Measurements from ENCODE around the gene TSEN15. TPM values are rescaled to one million over a fixed set of nuclear protein-coding genes. Genes with fewer than 3 reads are reported as not detected.
A peak's percentile ranks its signal among the peaks of the same experiment; 100 is the strongest.
"Not testable (repeated sequence)": the region's sequence is repeated elsewhere in the genome, so short reads cannot be mapped to it uniquely, and the experiment has no call there.

Gene TSEN15
- polyA plus RNA-seq, 1 donor from 2014 or later = 35.1 TPM

- Mint-ChIP-seq H3K4me1 (peaks cover 0 to 13% (median 2%) of the 10 kb centered on the region in 3 donors), H3K36me3 (peaks cover 2% of the 10 kb centered on the region), H3K27ac (no peak overlapping the region), H3K4me3 (peak overlapping the region; percentile 19 to 71 (median 41)), H3K9me3 (no peaks in the 10 kb centered on the region), H3K27me3 (peaks cover 50% of the 10 kb centered on the region)
These were observed 13.5 kb upstream of the TSEN15 start for GRCh38 chr1:184037849-184038591.

- H3K36me3 Mint-ChIP-seq = peaks cover 2% of the 10 kb centered on the region
These were observed 12.4 kb upstream of the TSEN15 start for GRCh38 chr1:184039126-184039525.

GRCh38 chr1:184041731-184042130, 9.8 kb upstream of the TSEN15 start:
- Mint-ChIP-seq H3K4me3 (no peak overlapping the region), H3K4me1 (peaks cover 0 to 5% (median 0%) of the 10 kb centered on the region in 3 donors), H3K27me3 (peaks cover 31% of the 10 kb centered on the region), H3K27ac (no peak overlapping the region), H3K9me3 (no peaks in the 10 kb centered on the region), H3K36me3 (peaks cover 2% of the 10 kb centered on the region)

More at GRCh38 chr1:184039126-184039525, 12.4 kb upstream of the TSEN15 start:
- Mint-ChIP-seq H3K4me1 (peaks cover 0 to 13% (median 2%) of the 10 kb centered on the region in 3 donors), H3K4me3 (peak overlapping the region in 1 of 4 donors; percentile 25), H3K9me3 (no peaks in the 10 kb centered on the region), H3K27ac (no peak overlapping the region), H3K27me3 (peaks cover 45% of the 10 kb centered on the region)

- H3K4me3 Mint-ChIP-seq, H3K4me1 Mint-ChIP-seq, H3K27ac Mint-ChIP-seq, H3K36me3 Mint-ChIP-seq, H3K9me3 Mint-ChIP-seq: not testable (repeated sequence)
- H3K27me3 Mint-ChIP-seq = peaks cover 26% of the 10 kb centered on the region
These were observed 8.2 kb upstream of the TSEN15 start for GRCh38 chr1:184043315-184043714.

GRCh38 chr1:184044603-184045376, 6.7 kb upstream of the TSEN15 start:
- H3K27me3 Mint-ChIP-seq = peaks cover 15% of the 10 kb centered on the region
- H3K27ac Mint-ChIP-seq = no peak overlapping the region
- H3K4me3 Mint-ChIP-seq = no peak overlapping the region
- H3K9me3 Mint-ChIP-seq = no peaks in the 10 kb centered on the region
- no peaks in the 10 kb centered on the region for H3K36me3 Mint-ChIP-seq
- no peaks in the 10 kb centered on the region for H3K4me1 Mint-ChIP-seq

GRCh38 chr1:184047541-184047940, 4.0 kb upstream of the TSEN15 start:
- not testable (repeated sequence) for H3K27ac Mint-ChIP-seq, H3K4me3 Mint-ChIP-seq, H3K27me3 Mint-ChIP-seq

GRCh38 chr1:184048561-184049240, 2.8 kb upstream of the TSEN15 start:
- H3K9me3 Mint-ChIP-seq = no peaks in the 10 kb centered on the region
- H3K27ac Mint-ChIP-seq = no peak overlapping the region
- H3K4me1 Mint-ChIP-seq = peaks cover 12 to 15% (median 12%) of the 10 kb centered on the region in 3 donors
- H3K27me3 Mint-ChIP-seq = peaks cover 7% of the 10 kb centered on the region
- H3K36me3 Mint-ChIP-seq = no peaks in the 10 kb centered on the region
- H3K4me3 Mint-ChIP-seq = peak overlapping the region in 1 of 4 donors; percentile 4

More at GRCh38 chr1:184047541-184047940, 4.0 kb upstream of the TSEN15 start:
- H3K4me1 Mint-ChIP-seq = peaks cover 10 to 13% (median 10%) of the 10 kb centered on the region in 3 donors
- not testable (repeated sequence) for H3K36me3 Mint-ChIP-seq, H3K9me3 Mint-ChIP-seq

GRCh38 chr1:184049291-184049690, 2.2 kb upstream of the TSEN15 start:
- Mint-ChIP-seq H3K27me3 (peaks cover 7% of the 10 kb centered on the region), H3K4me1 (peaks cover 16 to 20% (median 17%) of the 10 kb centered on the region in 3 donors), H3K27ac (no peak overlapping the region), H3K9me3 (no peaks in the 10 kb centered on the region), H3K4me3 (peak overlapping the region in 1 of 4 donors; percentile 4), H3K36me3 (no peaks in the 10 kb centered on the region)

- no peaks in the 10 kb centered on the region for H3K9me3 Mint-ChIP-seq
- H3K27me3 Mint-ChIP-seq = peaks cover 7% of the 10 kb centered on the region
- peak overlapping the region in 2 of 4 donors; percentile 68 to 93 for H3K4me3 Mint-ChIP-seq
- H3K27ac Mint-ChIP-seq = no peak overlapping the region
- no peaks in the 10 kb centered on the region for H3K36me3 Mint-ChIP-seq
- H3K4me1 Mint-ChIP-seq = peaks cover 17 to 24% (median 17%) of the 10 kb centered on the region in 3 donors
These were observed 1.6 kb upstream of the TSEN15 start for GRCh38 chr1:184049836-184050468.

GRCh38 chr1:184050636-184051035, 894 bp upstream of the TSEN15 start:
- Mint-ChIP-seq H3K4me1 (peaks cover 17 to 25% (median 17%) of the 10 kb centered on the region in 3 donors), H3K36me3 (no peaks in the 10 kb centered on the region), H3K4me3 (peak overlapping the region; percentile 93 to 99 (median 98)), H3K9me3 (no peaks in the 10 kb centered on the region), H3K27me3 (peaks cover 7% of the 10 kb centered on the region), H3K27ac (peak overlapping the region in 1 of 3 donors; percentile 96)

- Mint-ChIP-seq H3K4me3 (peak overlapping the region; percentile 93 to 99 (median 98)), H3K27me3 (peaks cover 7% of the 10 kb centered on the region), H3K9me3 (no peaks in the 10 kb centered on the region), H3K27ac (peak overlapping the region in 2 of 3 donors; percentile 82 to 96), H3K36me3 (no peaks in the 10 kb centered on the region), H3K4me1 (peaks cover 17 to 25% (median 17%) of the 10 kb centered on the region in 3 donors)
These were observed 419 bp upstream of the TSEN15 start for GRCh38 chr1:184051138-184051484.

GRCh38 chr1:184052194-184052559, 647 bp downstream of the TSEN15 start:
- Mint-ChIP-seq H3K27me3 (peaks cover 7% of the 10 kb centered on the region), H3K4me1 (peaks cover 17 to 25% (median 17%) of the 10 kb centered on the region in 3 donors)

GRCh38 chr1:184052750-184053149, 1.2 kb downstream of the TSEN15 start:
- H3K27ac Mint-ChIP-seq = peak overlapping the region in 1 of 3 donors; percentile 7
- peak overlapping the region; percentile 93 to 99 (median 98) for H3K4me3 Mint-ChIP-seq
- peaks cover 7% of the 10 kb centered on the region for H3K27me3 Mint-ChIP-seq
- no peaks in the 10 kb centered on the region for H3K36me3 Mint-ChIP-seq
- H3K4me1 Mint-ChIP-seq = peaks cover 17 to 25% (median 17%) of the 10 kb centered on the region in 3 donors
- H3K9me3 Mint-ChIP-seq = no peaks in the 10 kb centered on the region

More at GRCh38 chr1:184052194-184052559, 647 bp downstream of the TSEN15 start:
- Mint-ChIP-seq H3K9me3 (no peaks in the 10 kb centered on the region), H3K4me3 (peak overlapping the region; percentile 93 to 99 (median 98)), H3K36me3 (no peaks in the 10 kb centered on the region), H3K27ac (peak overlapping the region; percentile 51 to 89 (median 88))

GRCh38 chr1:184053881-184054280, 2.4 kb downstream of the TSEN15 start:
- Mint-ChIP-seq H3K36me3 (no peaks in the 10 kb centered on the region), H3K27ac (no peak overlapping the region), H3K9me3 (no peaks in the 10 kb centered on the region), H3K4me1 (peaks cover 17 to 25% (median 17%) of the 10 kb centered on the region in 3 donors), H3K4me3 (peak overlapping the region in 1 of 4 donors; percentile 68), H3K27me3 (peaks cover 6% of the 10 kb centered on the region)
